Activated CD4-positive, alpha-beta memory T cell treated with anti-CD3 and anti-CD28 coated beads, Interleukin-2, amount 10 ng/mL, durations not matched to agents 7 days and 5 days (primary cell): ENCODE data around the gene DEFB126. TPM values are rescaled to one million over a fixed set of nuclear protein-coding genes. Genes with fewer than 3 reads are reported as not detected.

Experiments
- CTCF ChIA-PET: fragments of 350-600 bp; sonication (Branson Sonifier 250); formaldehyde crosslinking; loops from one replicate; lab custom pipeline; 2021; ENCODE audit warnings: antibody characterized with exemption, inconsistent platforms; lab: Charles Lee
- POLR2A ChIA-PET: fragments of 350-600 bp; sonication (Branson Sonifier 250); formaldehyde crosslinking; loops from one replicate; lab custom pipeline; 2021; ENCODE audit warnings: antibody characterized with exemption; lab: Charles Lee
- DNase-seq: peaks from one replicate; pipeline ENCODE4 v3.0.0-alpha.2; 2020
- H3K27ac Mint-ChIP-seq: one replicate; pipeline ENCODE4 v1.8.0; 2021; ENCODE audit warnings: mild to moderate bottlenecking, mixed read lengths
- H3K27me3 Mint-ChIP-seq: one replicate; pipeline ENCODE4 v1.8.0; 2021; ENCODE audit warnings: mixed read lengths
- H3K36me3 Mint-ChIP-seq: one replicate; pipeline ENCODE4 v1.8.0; 2021; ENCODE audit warnings: low read depth, mixed read lengths
- H3K4me1 Mint-ChIP-seq: one replicate; pipeline ENCODE4 v1.8.0; 2021; ENCODE audit warnings: mixed read lengths
- H3K4me3 Mint-ChIP-seq: one replicate; pipeline ENCODE4 v1.8.0; 2021; ENCODE audit warnings: mild to moderate bottlenecking, mixed read lengths
- H3K9me3 Mint-ChIP-seq: one replicate; pipeline ENCODE4 v1.8.0; 2021; ENCODE audit warnings: mixed read lengths
- total RNA-seq, 2 experiments: library from RNA; stranded (reverse); gene quantifications; one replicate each; pipeline ENCODE4 v1.2.3, GENCODE V29; 2021

The DEFB126 gene
- total RNA-seq, 2 experiments from 2014 or later, result not detected

DNA sequence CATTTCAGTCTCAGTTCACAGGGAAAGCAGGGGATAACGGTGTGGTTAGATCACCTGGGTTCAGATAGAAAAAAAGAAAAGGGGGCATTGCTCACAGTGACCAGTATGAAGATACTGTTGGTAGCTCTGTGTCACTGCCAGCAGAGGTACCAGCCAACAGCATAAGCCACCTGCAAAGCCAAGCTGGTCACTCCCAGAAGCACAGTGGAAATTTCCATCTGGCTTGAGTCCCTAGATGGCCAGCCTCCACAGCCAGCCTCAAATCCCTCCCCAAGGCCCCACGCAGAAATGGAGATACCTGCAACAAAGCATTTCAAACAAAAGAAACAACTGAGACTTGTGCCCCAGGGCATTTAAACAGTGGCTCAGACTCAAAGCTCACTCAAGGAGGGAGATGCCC, 26.5 kb downstream of the DEFB126 start:
- CTCF ChIA-PET, result no interaction called here

GRCh38 chr20:184288-184687, 41.9 kb downstream of the DEFB126 start:
- Mint-ChIP-seq H3K9me3 (peaks cover 19% of the 10 kb centered on the region), H3K27ac (no peak overlapping the region), H3K4me1 (peaks cover 13% of the 10 kb centered on the region), H3K4me3 (no peak overlapping the region), H3K27me3 (peaks cover 69% of the 10 kb centered on the region), H3K36me3 (peaks cover 14% of the 10 kb centered on the region)
- no peak for DNase-seq
- ChIA-PET POLR2A (no interaction called here), CTCF (no interaction called here)

More for the DNA sequence above, 26.5 kb downstream of the DEFB126 start:
- no peak overlapping the region for H3K27ac Mint-ChIP-seq
- H3K27me3 Mint-ChIP-seq, result peaks cover 11% of the 10 kb centered on the region
- POLR2A ChIA-PET, result no interaction called here
- DNase-seq, result no peak
- H3K9me3 Mint-ChIP-seq, result no peaks in the 10 kb centered on the region
- H3K4me1 Mint-ChIP-seq, result no peaks in the 10 kb centered on the region
- H3K4me3 Mint-ChIP-seq, result no peak overlapping the region
- H3K36me3 Mint-ChIP-seq, result no peaks in the 10 kb centered on the region

GRCh38 chr20:187733-188132, 45.3 kb downstream of the DEFB126 start:
- POLR2A ChIA-PET, result no interaction called here
- no peak for DNase-seq
- Mint-ChIP-seq H3K9me3 (peaks cover 19% of the 10 kb centered on the region), H3K27ac (no peak overlapping the region), H3K27me3 (peaks cover 61% of the 10 kb centered on the region), H3K36me3 (peaks cover 14% of the 10 kb centered on the region), H3K4me1 (peaks cover 13% of the 10 kb centered on the region), H3K4me3 (no peak overlapping the region)
- CTCF ChIA-PET, result no interaction called here

DNA sequence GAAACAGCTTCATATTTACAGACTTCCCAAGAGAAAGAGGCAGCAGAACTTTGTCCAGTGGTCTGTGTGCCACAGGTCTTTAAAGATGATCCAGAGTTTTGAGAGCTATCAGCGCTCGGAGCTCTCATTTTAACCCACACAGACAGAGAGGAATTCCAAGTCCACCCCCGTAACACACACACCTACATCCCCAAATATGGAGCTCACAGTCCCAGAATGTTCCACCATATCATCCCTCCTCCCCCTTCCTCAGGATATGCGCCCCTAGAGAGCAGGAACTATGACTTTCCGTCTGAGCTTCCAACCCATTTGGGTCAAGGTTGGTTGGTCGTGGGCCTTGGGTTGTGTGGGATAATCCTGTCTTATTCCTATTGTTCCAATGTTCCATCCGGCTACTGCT, 47.2 kb downstream of the DEFB126 start, which contains the start of gene DEFB128:
DEFB128 (minus strand) TSS at position 101 of the 400 bp plus-strand sequence; CDS start at position 13, 88 bp downstream.
- peaks cover 12% of the 10 kb centered on the region for H3K9me3 Mint-ChIP-seq
- H3K27me3 Mint-ChIP-seq, result peaks cover 45% of the 10 kb centered on the region
- ChIA-PET CTCF (no interaction called here), POLR2A (no interaction called here)
- peaks cover 6% of the 10 kb centered on the region for H3K36me3 Mint-ChIP-seq
- H3K4me3 Mint-ChIP-seq, result no peak within 1 kb of the TSS
- H3K4me1 Mint-ChIP-seq, result peaks cover 5% of the 10 kb centered on the region
- no peak within 1 kb of the TSS for H3K27ac Mint-ChIP-seq
- no peak for DNase-seq

Other genes starting within 250 kb of the DEFB126 start
- gene DEFB125, start 54.9 kb upstream of the DEFB126 start, total RNA-seq, result not detected
- gene DEFB127, start 14.9 kb downstream of the DEFB126 start, total RNA-seq, result not detected
- gene DEFB128, start 47.1 kb downstream of the DEFB126 start, total RNA-seq, result not detected
- not detected for gene DEFB129, start 84.7 kb downstream of the DEFB126 start, total RNA-seq
- not detected for gene DEFB132, start 115.1 kb downstream of the DEFB126 start, total RNA-seq
- gene C20orf96, start 148.2 kb downstream of the DEFB126 start, total RNA-seq, result 1 to 10 TPM; 5.9 to 6.0 TPM
- gene ZCCHC3, start 155.0 kb downstream of the DEFB126 start, total RNA-seq, result 10 to 100 TPM; 23.5 to 23.9 TPM
- 1 to 10 TPM; 2.9 to 3.2 TPM for gene SOX12, start 183.0 kb downstream of the DEFB126 start, total RNA-seq
- gene NRSN2, start 204.5 kb downstream of the DEFB126 start, total RNA-seq, result 1 to 10 TPM; 1.8 to 2.7 TPM
- 10 to 100 TPM; 28.3 to 28.9 TPM for gene TRIB3, start 238.2 kb downstream of the DEFB126 start, total RNA-seq